Naive thymus-derived CD4-positive, alpha-beta T cell (primary cell): ENCODE results near the gene NT5DC2. TPM values are rescaled to one million over a fixed set of nuclear protein-coding genes. Genes with fewer than 3 reads are reported as not detected.
A peak's percentile ranks its signal among the peaks of the same experiment; 100 is the strongest.
"Not testable (repeated sequence)": the region's sequence is repeated elsewhere in the genome, so short reads cannot be mapped to it uniquely, and the experiment has no call there.

Experiments used
- ATAC-seq: fragments of 150-1000 bp; cut with Tn5 transposase; 2 replicates; pipeline ENCODE4 v1.10.0; 2021; ENCODE audit warnings: mild to moderate bottlenecking, moderate library complexity
- CTCF ChIA-PET: fragments of 350-600 bp; sonication (Branson Sonifier 250); formaldehyde crosslinking; loops from one replicate; lab custom pipeline; 2021; ENCODE audit warnings: antibody characterized with exemption; lab: Charles Lee
- POLR2A ChIA-PET: fragments of 350-600 bp; sonication (Branson Sonifier 250); formaldehyde crosslinking; loops from one replicate; lab custom pipeline; 2021; ENCODE audit warnings: antibody characterized with exemption, inconsistent platforms; lab: Charles Lee
- DNase-seq, 9 donors: peaks; one replicate each; pipeline versions ENCODE4 v3.0.0 to v3.0.0-alpha.2; 2020 to 2022; ENCODE audit warnings: mixed read lengths in 1 of 9
- H3K27ac ChIP-seq: one replicate; pipeline ENCODE4 v1.7.0; 2013; ENCODE audit warnings: mild to moderate bottlenecking, low read depth, low read length, moderate library complexity
- H3K27me3 ChIP-seq, 2 donors: one replicate each; pipeline ENCODE4 v1.7.0; 2013; ENCODE audit warnings: low read length in 2 of 2, mild to moderate bottlenecking in 2 of 2, moderate library complexity in 2 of 2; ENCODE audit not compliant: control insufficient read depth in 2 of 2, insufficient read depth in 2 of 2
- H3K36me3 ChIP-seq, 3 experiments: 1 replicate in 2 of 3; 2 replicates in 1 of 3; pipeline ENCODE4 v1.7.0; 2013; ENCODE audit warnings: low read length in 3 of 3, mild to moderate bottlenecking in 3 of 3, moderate library complexity in 1 of 3; ENCODE audit not compliant: insufficient read depth in 3 of 3, control insufficient read depth in 2 of 3
- H3K4me1 ChIP-seq, 2 donors: one replicate each; pipeline ENCODE4 v1.7.0; 2013; ENCODE audit warnings: low read length in 2 of 2, mild to moderate bottlenecking in 2 of 2, moderate library complexity in 1 of 2; ENCODE audit not compliant: control insufficient read depth in 2 of 2, insufficient read depth in 2 of 2
- H3K4me3 ChIP-seq: 2 replicates; pipeline ENCODE4 v1.7.0; 2013; ENCODE audit warnings: mild to moderate bottlenecking, low read length
- H3K9me3 ChIP-seq, 3 experiments: 1 replicate in 2 of 3; 2 replicates in 1 of 3; pipeline ENCODE4 v1.7.0; 2013; ENCODE audit warnings: low read length in 3 of 3; ENCODE audit not compliant: control insufficient read depth in 2 of 3
- H3K27ac Mint-ChIP-seq, 9 donors: one replicate each; pipeline ENCODE4 v1.8.0; 2020 to 2022; ENCODE audit warnings: mixed read lengths in 9 of 9, mild to moderate bottlenecking in 8 of 9, moderate library complexity in 5 of 9, inconsistent platforms in 2 of 9
- H3K27me3 Mint-ChIP-seq, 5 donors: one replicate each; pipeline ENCODE4 v1.8.0; 2021 to 2022; ENCODE audit warnings: mixed read lengths in 5 of 5, mild to moderate bottlenecking in 1 of 5
- H3K36me3 Mint-ChIP-seq, 5 donors: one replicate each; pipeline ENCODE4 v1.8.0; 2020 to 2022; ENCODE audit warnings: mixed read lengths in 5 of 5, mild to moderate bottlenecking in 3 of 5, inconsistent platforms in 1 of 5
- H3K4me1 Mint-ChIP-seq, 7 donors: one replicate each; pipeline ENCODE4 v1.8.0; 2020 to 2022; ENCODE audit warnings: mixed read lengths in 7 of 7, mild to moderate bottlenecking in 3 of 7, inconsistent platforms in 1 of 7
- H3K4me3 Mint-ChIP-seq, 10 donors: one replicate each; pipeline ENCODE4 v1.8.0; 2020 to 2022; ENCODE audit warnings: mild to moderate bottlenecking in 10 of 10, mixed read lengths in 10 of 10, moderate library complexity in 6 of 10, inconsistent platforms in 2 of 10
- H3K9me3 Mint-ChIP-seq, 11 donors: one replicate each; pipeline ENCODE4 v1.8.0; 2020 to 2022; ENCODE audit warnings: mixed read lengths in 11 of 11, mild to moderate bottlenecking in 4 of 11, inconsistent platforms in 1 of 11, moderate library complexity in 1 of 11
- intact Hi-C, 2 donors: fragments of 100-400 bp; cut with micrococcal nuclease; formaldehyde crosslinking; loops; one replicate each; pipeline ENCODE4 v1.15.1; 2023
- polyA plus RNA-seq, 2 donors: library from polyadenylated mRNA; unstranded; fragments of 300-500 nt; fragmentation: Illumina TruSeq; gene quantifications; one replicate each; pipeline ENCODE4 v1.2.3, GENCODE V29; 2021
- total RNA-seq, 6 experiments: library from RNA in 5 of 6; stranded (reverse) in 5 of 6; gene quantifications; 1 replicate in 5 of 6; 2 replicates in 1 of 6; pipeline ENCODE4 v1.2.3 and lab custom pipeline; 2021 to 2026

Gene NT5DC2
- total and polyA plus RNA-seq, 7 experiments from 2014 or later = 1.3 to 23.0 (median 3.1) TPM; not detected in 1

DNA sequence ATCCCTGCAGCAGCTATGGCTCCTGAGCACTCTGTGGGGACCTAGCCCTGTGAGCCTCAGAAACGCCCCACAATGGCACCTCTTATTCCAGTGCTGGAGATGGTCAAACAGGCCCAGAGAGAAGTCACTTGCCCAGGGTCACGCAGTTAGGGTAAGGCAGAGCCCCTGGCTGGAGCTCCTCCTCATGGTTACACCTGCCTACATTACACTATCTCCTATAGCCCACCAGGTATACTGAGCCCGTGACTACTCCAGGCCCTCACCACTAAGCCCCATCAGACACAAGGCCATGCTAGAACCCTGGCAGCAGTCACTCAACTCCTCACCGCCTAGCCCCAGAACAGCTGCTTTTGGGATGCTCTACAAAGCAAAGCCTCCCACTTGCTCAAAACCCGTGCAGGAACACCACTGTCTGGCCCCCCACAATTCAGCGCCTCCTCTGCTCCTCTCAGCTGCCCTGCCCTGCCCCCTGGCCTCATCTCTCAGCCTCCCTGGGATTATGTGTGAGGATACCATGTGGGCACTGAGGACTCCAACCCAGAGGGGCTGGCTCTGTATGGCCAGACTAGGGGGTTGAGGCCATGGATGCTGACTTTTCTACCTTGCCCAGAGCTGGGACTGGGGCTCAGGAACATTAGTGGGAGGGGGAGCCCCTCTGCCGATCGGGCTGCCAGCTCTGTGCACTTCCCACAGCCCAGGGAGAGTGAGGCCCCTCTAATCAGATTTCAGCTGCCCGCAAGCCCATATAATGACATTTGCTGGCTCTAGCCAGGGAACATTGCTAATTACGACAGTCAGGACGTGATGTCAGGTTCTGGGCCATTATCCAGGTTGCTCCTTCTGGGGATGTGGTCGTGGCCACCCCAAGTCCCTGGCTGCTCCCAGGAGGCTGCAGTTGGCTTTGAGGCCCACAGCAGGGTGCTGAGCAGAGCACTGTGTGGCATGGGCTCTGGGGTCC is 4.0 kb downstream of the NT5DC2 start:
- Mint-ChIP-seq H3K27ac (peak overlapping the region in 1 of 9 donors; percentile 65), H3K4me3 (peak overlapping the region in 1 of 10 donors; percentile 29), H3K4me1 (peaks cover 0 to 10% (median 3%) of the 10 kb centered on the region in 7 donors), H3K27me3 (no peaks in the 10 kb centered on the region), H3K36me3 (no peaks in the 10 kb centered on the region), H3K9me3 (peaks cover 0 to 2% (median 0%) of the 10 kb centered on the region in 11 donors)
- ATAC-seq (no peak), DNase-seq (peak in 1 of 9 donors; percentile 4)
- intact Hi-C loops = loop anchor here in 1 of 2 donors (10.0 kb wide), 3 partner anchors 255 to 845 kb away; partner anchors contain the start of genes RPL29 and WDR82
- no peak overlapping the region for H3K4me3 ChIP-seq
- H3K27ac ChIP-seq = no peak overlapping the region
- H3K27me3 ChIP-seq = no peaks in the 10 kb centered on the region
- CTCF ChIA-PET = no interaction called here
- peaks cover 0 to 4% of the 10 kb centered on the region in 2 donors for H3K4me1 ChIP-seq
- H3K9me3 ChIP-seq = no peaks in the 10 kb centered on the region
- POLR2A ChIA-PET = interaction anchor here (0.6 kb wide), 1 partner anchor 72 kb away, joined by 4 read pairs; no protein-coding TSS in a partner anchor
- H3K36me3 ChIP-seq = no peaks in the 10 kb centered on the region

DNA sequence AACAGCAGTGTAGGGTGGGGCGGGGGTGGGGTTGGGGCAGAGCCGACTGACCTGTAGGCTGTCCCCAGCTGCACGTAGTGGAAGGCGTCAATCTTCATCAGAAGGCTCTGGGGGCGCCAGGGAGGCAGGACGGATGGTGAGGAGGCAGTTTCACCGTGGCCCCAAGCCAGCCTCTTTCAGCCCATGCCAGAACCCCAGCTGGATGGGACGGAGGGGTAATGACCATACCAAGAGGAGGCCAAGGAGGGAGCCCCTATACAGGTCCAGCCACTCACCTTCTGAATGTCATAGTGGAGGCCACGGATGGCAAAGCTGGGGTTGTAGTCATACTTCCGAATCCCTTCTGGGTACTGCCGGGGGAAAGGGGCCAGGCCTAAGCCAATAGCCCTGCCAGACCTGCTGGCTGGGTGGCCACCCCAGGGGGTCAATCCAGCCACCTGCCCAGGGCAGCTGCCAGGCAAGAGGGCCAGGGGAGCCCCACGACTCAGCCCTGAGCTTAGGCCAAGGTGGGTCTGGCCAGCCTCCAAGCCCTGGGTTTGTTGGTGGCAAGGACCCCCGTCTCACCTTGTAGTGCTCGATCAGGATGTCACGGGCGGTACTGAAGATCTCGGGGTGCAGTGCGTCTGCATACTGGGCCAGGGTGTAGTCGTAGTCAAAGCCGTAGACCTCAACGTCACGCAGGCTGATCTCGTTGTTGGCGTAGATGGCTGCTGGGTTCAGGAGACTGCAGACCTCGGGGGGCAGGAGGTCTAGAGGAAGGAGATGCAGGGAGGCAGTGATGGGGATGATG is 4.9 kb downstream of the NT5DC2 start:
- CTCF ChIA-PET = interaction anchor here (0.5 kb wide), 1 partner anchor 64 kb away, joined by 3 read pairs; no protein-coding TSS in a partner anchor
- Mint-ChIP-seq H3K4me3 (no peak overlapping the region), H3K9me3 (no peaks in the 10 kb centered on the region), H3K36me3 (peaks cover 0 to 3% (median 0%) of the 10 kb centered on the region in 5 donors), H3K4me1 (peaks cover 0 to 7% (median 0%) of the 10 kb centered on the region in 7 donors), H3K27me3 (no peaks in the 10 kb centered on the region), H3K27ac (no peak overlapping the region)
- Histone ChIP-seq H3K27ac (no peak overlapping the region), H3K36me3 (no peaks in the 10 kb centered on the region), H3K4me1 (peaks cover 0 to 4% of the 10 kb centered on the region in 2 donors), H3K27me3 (no peaks in the 10 kb centered on the region), H3K9me3 (no peaks in the 10 kb centered on the region), H3K4me3 (no peak overlapping the region)
- intact Hi-C loops = no loop called here
- POLR2A ChIA-PET = interaction anchor here (0.6 kb wide), 1 partner anchor 71 kb away, joined by 4 read pairs; no protein-coding TSS in a partner anchor
- no peak for DNase-seq
- no peak for ATAC-seq

DNA sequence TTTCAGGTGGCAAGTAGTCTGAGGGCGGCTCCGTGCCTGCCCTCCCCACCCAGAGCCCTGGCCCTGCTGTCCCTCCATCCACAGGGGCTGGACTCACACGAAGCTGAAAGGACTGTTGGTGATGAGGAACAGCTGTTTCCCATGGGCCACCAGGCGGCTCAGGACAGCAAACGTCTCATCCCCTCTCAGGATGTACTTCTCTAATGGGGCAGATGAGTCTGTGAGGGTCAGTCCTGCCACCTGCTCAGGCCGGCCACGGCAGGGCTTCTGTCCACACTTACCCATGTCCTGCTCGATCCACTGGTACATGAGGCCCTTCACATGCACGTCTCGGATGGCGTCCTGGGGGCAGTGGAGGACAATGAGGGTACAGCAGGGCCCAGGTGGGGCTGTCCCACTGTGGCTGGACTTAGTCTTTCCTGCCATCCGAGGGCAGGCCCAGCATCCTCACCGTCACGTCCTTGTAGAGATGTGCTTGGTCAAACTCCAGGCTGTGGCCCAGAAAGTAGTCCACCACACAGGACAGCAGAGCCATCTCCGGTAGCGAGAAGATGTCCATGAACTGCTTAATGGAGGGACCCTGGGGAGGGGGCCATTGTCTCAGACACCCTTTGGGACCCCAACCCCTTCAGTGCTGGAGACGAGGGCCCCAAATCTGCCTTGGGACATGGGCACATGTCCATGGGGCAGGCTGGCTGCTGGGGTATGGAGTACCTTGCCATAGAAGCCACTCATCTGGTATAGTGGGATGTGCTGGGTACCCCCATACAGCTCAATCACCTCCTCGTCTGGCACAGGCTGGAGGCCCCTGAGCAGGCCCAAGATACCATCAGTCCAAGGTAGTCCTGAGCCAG is 5.7 kb downstream of the NT5DC2 start:
- ChIA-PET CTCF (interaction anchor here (0.5 kb wide), 1 partner anchor 65 kb away, joined by 3 read pairs; no protein-coding TSS in a partner anchor), POLR2A (no interaction called here)
- H3K27ac Mint-ChIP-seq = no peak overlapping the region
- no peak overlapping the region for H3K27ac ChIP-seq
- intact Hi-C loops = no loop called here
- no peak overlapping the region for H3K4me3 Mint-ChIP-seq
- peaks cover 0 to 4% of the 10 kb centered on the region in 2 donors for H3K4me1 ChIP-seq
- DNase-seq (no peak), ATAC-seq (no peak)
- peaks cover 0 to 7% (median 0%) of the 10 kb centered on the region in 7 donors for H3K4me1 Mint-ChIP-seq
- no peaks in the 10 kb centered on the region for H3K9me3 Mint-ChIP-seq
- no peaks in the 10 kb centered on the region for H3K27me3 ChIP-seq
- H3K36me3 ChIP-seq = no peaks in the 10 kb centered on the region
- peaks cover 0 to 3% (median 0%) of the 10 kb centered on the region in 5 donors for H3K36me3 Mint-ChIP-seq
- H3K4me3 ChIP-seq = no peak overlapping the region
- no peaks in the 10 kb centered on the region for H3K27me3 Mint-ChIP-seq
- no peaks in the 10 kb centered on the region for H3K9me3 ChIP-seq

- H3K36me3 ChIP-seq = no peaks in the 10 kb centered on the region
Observed at GRCh38 chr3:52527039-52527731, 6.5 kb downstream of the NT5DC2 start.

GRCh38 chr3:52526671-52527038 is 7.0 kb downstream of the NT5DC2 start:
- H3K4me1 ChIP-seq, POLR2A ChIA-PET, H3K36me3 Mint-ChIP-seq, H3K9me3 ChIP-seq, H3K27ac ChIP-seq, H3K27me3 ChIP-seq, H3K27me3 Mint-ChIP-seq, H3K4me3 ChIP-seq, H3K4me1 Mint-ChIP-seq, H3K4me3 Mint-ChIP-seq, CTCF ChIA-PET, H3K27ac Mint-ChIP-seq, DNase-seq, ATAC-seq, intact Hi-C loops, H3K9me3 Mint-ChIP-seq, H3K36me3 ChIP-seq: not testable (repeated sequence)

More at GRCh38 chr3:52527039-52527731, 6.5 kb downstream of the NT5DC2 start:
- H3K27me3 Mint-ChIP-seq = no peaks in the 10 kb centered on the region
- H3K4me3 Mint-ChIP-seq = no peak overlapping the region
- ATAC-seq (no peak), DNase-seq (no peak)
- Histone ChIP-seq H3K4me1 (no peaks in the 10 kb centered on the region), H3K9me3 (no peaks in the 10 kb centered on the region), H3K4me3 (no peak overlapping the region), H3K27ac (no peak overlapping the region), H3K27me3 (no peaks in the 10 kb centered on the region)
- H3K4me1 Mint-ChIP-seq = peaks cover 0 to 3% (median 0%) of the 10 kb centered on the region in 7 donors
- H3K9me3 Mint-ChIP-seq = no peaks in the 10 kb centered on the region
- H3K36me3 Mint-ChIP-seq = peaks cover 0 to 3% (median 0%) of the 10 kb centered on the region in 5 donors
- ChIA-PET CTCF (no interaction called here), POLR2A (no interaction called here)
- no peak overlapping the region for H3K27ac Mint-ChIP-seq
- intact Hi-C loops = no loop called here
